Activated naive CD8-positive, alpha-beta T cell (primary cell): ENCODE measurements around the gene PAPPA.

ENCODE experiments used
- H3K27ac Mint-ChIP-seq: one replicate; pipeline ENCODE4 v1.8.0; 2021; ENCODE audit warnings: mixed read lengths
- H3K27me3 Mint-ChIP-seq: one replicate; pipeline ENCODE4 v1.8.0; 2021; ENCODE audit warnings: mixed read lengths
- H3K36me3 Mint-ChIP-seq: one replicate; pipeline ENCODE4 v1.8.0; 2021; ENCODE audit warnings: mixed read lengths
- H3K4me1 Mint-ChIP-seq: one replicate; pipeline ENCODE4 v1.8.0; 2021; ENCODE audit warnings: low read depth, mixed read lengths
- H3K4me3 Mint-ChIP-seq: one replicate; pipeline ENCODE4 v1.8.0; 2021; ENCODE audit warnings: mild to moderate bottlenecking, mixed read lengths
- H3K9me3 Mint-ChIP-seq: one replicate; pipeline ENCODE4 v1.8.0; 2021; ENCODE audit warnings: low read depth, mixed read lengths

Gene PAPPA

DNA sequence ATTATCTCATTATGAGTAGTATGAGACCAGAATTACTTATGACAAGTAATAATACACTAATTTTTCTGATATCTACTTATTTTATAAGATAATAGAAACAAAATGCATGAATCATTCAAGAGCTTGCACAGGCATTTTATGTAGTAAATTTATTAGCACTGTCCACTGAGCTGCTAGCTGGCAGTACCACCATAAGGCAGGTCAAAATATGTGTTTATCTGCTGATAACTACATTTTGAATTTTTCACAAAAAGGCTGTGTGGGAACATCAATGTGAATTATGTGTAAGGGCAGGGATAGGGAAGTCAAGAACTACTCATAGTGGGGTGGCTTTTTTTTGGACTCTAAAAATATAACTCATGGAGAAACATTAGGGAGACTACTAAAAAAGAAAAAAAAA is 249.6 kb downstream of the PAPPA start:
- H3K4me1 Mint-ChIP-seq = no peaks in the 10 kb centered on the region
- H3K27me3 Mint-ChIP-seq = no peaks in the 10 kb centered on the region
- no peak overlapping the region for H3K4me3 Mint-ChIP-seq
- peaks cover 8% of the 10 kb centered on the region for H3K36me3 Mint-ChIP-seq
- no peak overlapping the region for H3K27ac Mint-ChIP-seq
- no peaks in the 10 kb centered on the region for H3K9me3 Mint-ChIP-seq

DNA sequence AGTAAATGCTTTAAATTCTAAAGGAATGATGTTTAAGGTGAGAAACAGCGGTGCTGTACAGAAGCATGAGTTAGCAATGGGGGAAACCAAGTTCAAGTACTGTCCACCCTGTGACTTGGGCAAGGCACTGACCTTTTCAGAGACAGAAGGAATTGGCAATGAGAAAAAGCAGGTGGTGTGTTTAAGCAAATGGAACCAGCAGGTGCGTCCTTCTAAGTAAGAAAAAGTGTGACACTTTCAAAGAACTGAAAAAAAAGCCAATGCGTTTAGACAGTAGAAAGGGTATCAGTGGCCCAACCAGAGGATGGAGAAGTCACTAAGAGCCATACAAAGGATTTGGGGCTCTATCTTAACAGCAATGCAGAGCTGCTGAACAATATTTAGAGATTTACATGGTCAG is 250.6 kb downstream of the PAPPA start:
- H3K27ac Mint-ChIP-seq = no peak overlapping the region
- no peaks in the 10 kb centered on the region for H3K4me1 Mint-ChIP-seq
- H3K36me3 Mint-ChIP-seq = peaks cover 10% of the 10 kb centered on the region
- H3K27me3 Mint-ChIP-seq = no peaks in the 10 kb centered on the region
- H3K4me3 Mint-ChIP-seq = no peak overlapping the region
- no peaks in the 10 kb centered on the region for H3K9me3 Mint-ChIP-seq

DNA sequence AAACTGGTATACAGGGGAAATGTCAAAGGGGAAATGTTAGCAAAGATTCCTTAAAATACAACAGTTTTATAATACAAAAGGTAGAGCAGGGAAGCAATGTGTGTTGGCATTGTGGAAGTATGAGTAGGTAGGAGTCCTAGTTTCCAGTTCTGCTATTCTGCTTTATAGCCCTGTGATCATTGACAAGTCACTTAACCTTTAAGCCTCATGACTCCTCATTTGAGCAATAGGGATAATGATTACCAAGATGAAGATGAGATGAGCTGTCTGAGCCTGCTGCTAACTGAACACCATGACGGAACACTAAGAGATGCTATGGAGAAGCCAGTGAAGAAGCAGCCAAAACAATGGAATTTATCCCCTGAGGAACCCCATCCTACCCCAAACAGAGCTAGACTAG is 251.7 kb downstream of the PAPPA start:
- Mint-ChIP-seq H3K4me1 (no peaks in the 10 kb centered on the region), H3K9me3 (no peaks in the 10 kb centered on the region), H3K4me3 (no peak overlapping the region), H3K27me3 (no peaks in the 10 kb centered on the region), H3K36me3 (peaks cover 13% of the 10 kb centered on the region), H3K27ac (no peak overlapping the region)

DNA sequence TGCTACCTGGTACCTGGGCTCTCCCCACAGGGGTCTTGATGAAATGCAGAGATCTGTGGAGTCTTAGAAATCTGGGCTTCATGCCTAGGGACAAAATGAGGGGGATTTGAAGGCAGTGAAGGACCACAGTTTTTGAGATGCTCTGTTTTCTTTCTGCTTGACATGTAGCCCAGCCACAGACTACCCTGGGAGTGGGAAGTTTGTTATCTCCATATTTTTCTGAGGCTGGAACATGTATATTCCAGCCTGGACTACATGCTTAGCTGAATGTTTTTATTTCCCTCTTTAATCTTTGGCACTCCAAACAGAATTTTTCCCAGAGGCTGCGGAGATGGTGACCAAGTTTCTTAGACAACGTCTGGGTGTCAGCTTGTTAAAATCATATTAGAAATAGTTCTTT is 252.9 kb downstream of the PAPPA start:
- H3K27ac Mint-ChIP-seq = no peak overlapping the region
- no peaks in the 10 kb centered on the region for H3K4me1 Mint-ChIP-seq
- no peaks in the 10 kb centered on the region for H3K9me3 Mint-ChIP-seq
- H3K27me3 Mint-ChIP-seq = no peaks in the 10 kb centered on the region
- peaks cover 14% of the 10 kb centered on the region for H3K36me3 Mint-ChIP-seq
- no peak overlapping the region for H3K4me3 Mint-ChIP-seq

DNA sequence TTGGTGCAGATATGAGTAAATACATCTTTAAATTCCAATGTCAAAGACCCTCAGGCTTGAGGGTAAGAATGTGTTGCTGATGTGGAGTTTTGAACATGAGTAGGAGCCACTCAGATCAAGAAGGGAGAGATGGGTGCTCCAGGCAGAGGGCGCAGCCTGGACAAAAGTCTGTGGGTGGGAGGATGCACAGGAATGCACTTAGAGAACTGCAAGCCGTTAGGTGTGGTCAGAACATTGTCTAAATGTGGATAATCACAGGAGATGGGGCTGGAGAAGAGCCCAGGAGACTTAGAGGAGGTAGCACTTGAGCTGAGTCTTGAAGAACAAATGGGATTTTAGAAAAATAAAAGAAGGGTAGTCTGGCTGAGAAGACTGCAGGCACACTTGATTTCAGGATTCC is 255.5 kb downstream of the PAPPA start:
- no peaks in the 10 kb centered on the region for H3K27me3 Mint-ChIP-seq
- H3K9me3 Mint-ChIP-seq = no peaks in the 10 kb centered on the region
- no peak overlapping the region for H3K4me3 Mint-ChIP-seq
- no peaks in the 10 kb centered on the region for H3K4me1 Mint-ChIP-seq
- H3K27ac Mint-ChIP-seq = no peak overlapping the region
- peaks cover 19% of the 10 kb centered on the region for H3K36me3 Mint-ChIP-seq

DNA sequence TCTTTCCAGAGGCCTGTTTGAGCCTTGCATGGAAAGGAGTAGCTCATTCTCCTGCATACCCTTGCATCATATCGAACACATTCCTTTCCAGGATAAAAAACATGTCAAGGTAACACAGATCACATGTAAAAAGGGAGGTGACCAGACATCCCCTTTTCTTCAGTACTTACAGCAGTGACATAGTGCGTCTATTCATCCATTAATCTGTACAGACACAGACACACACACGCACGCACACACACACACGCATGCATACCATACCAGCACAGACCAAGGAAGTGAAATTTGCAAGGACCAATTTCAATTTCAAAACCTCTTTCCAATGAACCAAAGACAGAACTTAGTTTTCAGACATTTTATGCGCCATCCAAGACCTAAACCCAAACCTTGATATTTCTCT is 256.0 kb downstream of the PAPPA start:
- no peak overlapping the region for H3K27ac Mint-ChIP-seq
- H3K36me3 Mint-ChIP-seq = peaks cover 19% of the 10 kb centered on the region
- H3K27me3 Mint-ChIP-seq = no peaks in the 10 kb centered on the region
- no peaks in the 10 kb centered on the region for H3K9me3 Mint-ChIP-seq
- H3K4me1 Mint-ChIP-seq = no peaks in the 10 kb centered on the region
- H3K4me3 Mint-ChIP-seq = no peak overlapping the region

DNA sequence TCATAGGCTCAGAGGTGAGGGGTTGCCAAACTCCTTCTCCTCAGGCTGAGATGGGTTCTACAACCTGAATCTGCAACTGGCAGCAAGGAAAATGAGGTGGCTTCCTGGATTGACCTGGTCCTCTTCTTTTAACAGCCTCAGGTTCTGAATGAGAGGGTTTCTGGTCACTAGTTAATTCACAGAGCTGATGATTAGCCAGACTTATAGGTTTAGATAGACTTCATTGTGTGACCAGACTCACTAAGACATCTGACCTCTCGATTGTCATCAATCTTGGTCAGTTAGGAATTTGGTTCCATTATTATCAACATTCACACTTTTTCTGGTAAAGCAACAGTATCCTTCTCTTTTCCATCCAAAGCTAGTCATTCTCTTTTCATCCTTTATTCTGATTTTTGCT is 257.9 kb downstream of the PAPPA start:
- no peaks in the 10 kb centered on the region for H3K4me1 Mint-ChIP-seq
- H3K9me3 Mint-ChIP-seq = no peaks in the 10 kb centered on the region
- no peak overlapping the region for H3K4me3 Mint-ChIP-seq
- H3K27ac Mint-ChIP-seq = no peak overlapping the region
- H3K36me3 Mint-ChIP-seq = peaks cover 24% of the 10 kb centered on the region
- no peaks in the 10 kb centered on the region for H3K27me3 Mint-ChIP-seq

DNA sequence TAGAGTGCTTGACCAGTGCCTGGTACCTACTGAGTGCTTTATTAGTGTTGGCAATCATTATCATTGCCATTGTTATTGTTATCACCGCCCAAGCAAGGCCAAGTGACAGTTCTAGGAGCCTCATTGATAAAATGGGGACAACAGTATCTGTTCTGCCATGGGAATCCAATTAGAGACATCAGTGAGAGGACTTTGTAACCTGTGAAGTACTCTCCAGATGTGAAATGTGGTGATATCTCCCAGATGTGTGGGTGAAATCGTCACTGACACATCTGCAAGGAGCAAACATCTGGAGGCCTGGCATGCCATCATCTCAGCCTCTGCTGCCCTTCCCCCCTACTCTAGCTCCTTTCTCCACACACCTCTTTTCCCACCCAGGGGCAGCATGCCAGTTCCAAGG is 260.8 kb downstream of the PAPPA start:
- no peaks in the 10 kb centered on the region for H3K27me3 Mint-ChIP-seq
- no peak overlapping the region for H3K27ac Mint-ChIP-seq
- H3K36me3 Mint-ChIP-seq = peaks cover 23% of the 10 kb centered on the region
- H3K4me1 Mint-ChIP-seq = no peaks in the 10 kb centered on the region
- no peak overlapping the region for H3K4me3 Mint-ChIP-seq
- no peaks in the 10 kb centered on the region for H3K9me3 Mint-ChIP-seq

DNA sequence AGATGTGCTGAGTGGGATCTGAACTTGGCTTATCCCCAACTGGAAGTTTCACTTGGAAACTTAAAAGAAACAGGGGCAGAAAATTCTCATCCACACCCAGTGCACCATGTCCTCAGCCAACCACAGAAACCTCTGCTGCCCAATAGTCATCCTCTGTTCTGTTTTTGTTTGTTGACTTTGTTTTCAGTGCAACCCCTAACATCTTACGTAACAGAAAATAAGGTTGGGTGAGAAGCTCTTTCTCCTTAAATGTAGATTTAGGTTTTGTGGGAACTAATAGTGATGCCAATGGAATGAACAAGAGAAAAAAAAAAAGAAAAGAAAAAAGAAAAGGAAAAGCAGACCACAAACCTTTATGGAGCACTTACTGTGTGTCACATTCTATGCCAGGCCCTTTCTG is 262.8 kb downstream of the PAPPA start:
- no peaks in the 10 kb centered on the region for H3K4me1 Mint-ChIP-seq
- no peak overlapping the region for H3K4me3 Mint-ChIP-seq
- H3K36me3 Mint-ChIP-seq = peaks cover 36% of the 10 kb centered on the region
- H3K9me3 Mint-ChIP-seq = no peaks in the 10 kb centered on the region
- no peak overlapping the region for H3K27ac Mint-ChIP-seq
- H3K27me3 Mint-ChIP-seq = no peaks in the 10 kb centered on the region

DNA sequence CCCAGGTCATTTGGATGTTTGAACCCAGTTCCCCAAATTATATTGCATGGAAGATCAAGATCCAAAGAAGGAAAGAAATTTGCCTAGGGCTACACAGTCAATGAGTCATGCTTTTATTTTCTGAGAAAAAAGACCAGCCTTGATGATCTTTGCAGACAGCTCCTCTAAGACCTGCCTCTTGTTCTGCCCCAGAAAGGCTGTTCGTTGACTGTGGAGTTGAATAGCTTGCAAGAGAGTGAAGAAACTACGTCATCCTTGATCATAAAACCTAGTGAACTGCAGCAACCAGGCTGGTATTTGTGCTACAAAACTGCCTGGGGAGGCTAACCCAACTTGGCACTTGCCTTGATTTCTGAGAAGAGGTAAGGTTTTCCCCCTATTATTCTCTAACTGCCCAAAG is 263.9 kb downstream of the PAPPA start:
- Mint-ChIP-seq H3K27ac (no peak overlapping the region), H3K4me1 (no peaks in the 10 kb centered on the region), H3K27me3 (no peaks in the 10 kb centered on the region), H3K9me3 (no peaks in the 10 kb centered on the region), H3K36me3 (peaks cover 38% of the 10 kb centered on the region), H3K4me3 (no peak overlapping the region)

DNA sequence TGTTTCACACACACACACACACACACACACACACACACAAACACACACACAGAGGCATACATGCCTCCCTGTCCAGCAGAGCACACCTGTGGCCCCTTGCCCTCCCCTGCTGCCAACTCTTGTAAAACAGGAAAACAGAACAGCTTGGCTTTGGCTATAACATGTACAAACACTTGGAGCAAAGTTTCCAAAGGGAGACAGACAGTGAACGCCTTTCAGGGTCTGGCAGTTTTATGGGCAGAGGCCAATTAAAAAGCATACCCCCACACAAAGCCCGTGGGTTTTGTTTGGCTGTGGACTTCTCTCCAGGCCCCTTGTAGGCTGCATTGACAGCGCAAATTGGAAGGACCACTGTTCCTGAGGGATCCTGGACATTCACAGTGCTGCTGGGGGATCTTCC is 265.6 kb downstream of the PAPPA start:
- no peaks in the 10 kb centered on the region for H3K9me3 Mint-ChIP-seq

DNA sequence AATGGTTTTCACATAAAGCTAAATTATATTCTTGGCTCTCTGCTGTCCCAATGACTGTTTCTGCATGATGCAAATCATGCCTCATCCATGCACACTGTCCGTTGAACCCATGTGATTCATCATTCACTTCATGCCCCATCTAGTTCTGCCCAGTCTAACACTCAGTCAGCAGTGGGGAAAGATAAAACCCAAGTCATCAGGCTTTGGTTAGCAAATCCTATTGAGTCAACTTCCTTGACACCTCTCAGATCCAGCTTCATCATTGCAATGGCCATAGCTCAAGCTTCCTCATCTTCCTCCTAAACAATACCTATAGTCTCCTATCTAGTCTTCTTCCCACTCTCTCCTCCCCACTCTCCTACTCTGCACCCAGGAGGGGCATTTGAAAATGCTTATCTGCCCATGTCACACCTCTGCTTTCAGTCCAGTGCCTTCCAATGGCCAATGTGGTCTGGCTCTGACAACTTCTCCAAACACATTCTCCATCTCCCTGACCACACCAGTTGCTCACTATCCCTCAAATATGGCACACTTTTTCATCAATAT is 267.5 kb downstream of the PAPPA start:
- peaks cover 37% of the 10 kb centered on the region for H3K36me3 Mint-ChIP-seq
- no peaks in the 10 kb centered on the region for H3K27me3 Mint-ChIP-seq
- no peaks in the 10 kb centered on the region for H3K9me3 Mint-ChIP-seq
- no peak overlapping the region for H3K27ac Mint-ChIP-seq
- no peak overlapping the region for H3K4me3 Mint-ChIP-seq
- no peaks in the 10 kb centered on the region for H3K4me1 Mint-ChIP-seq

More for the DNA sequence above, 265.6 kb downstream of the PAPPA start:
- H3K4me3 Mint-ChIP-seq = no peak overlapping the region
- no peaks in the 10 kb centered on the region for H3K4me1 Mint-ChIP-seq
- H3K27ac Mint-ChIP-seq = no peak overlapping the region
- H3K36me3 Mint-ChIP-seq = peaks cover 34% of the 10 kb centered on the region
- H3K27me3 Mint-ChIP-seq = no peaks in the 10 kb centered on the region

DNA sequence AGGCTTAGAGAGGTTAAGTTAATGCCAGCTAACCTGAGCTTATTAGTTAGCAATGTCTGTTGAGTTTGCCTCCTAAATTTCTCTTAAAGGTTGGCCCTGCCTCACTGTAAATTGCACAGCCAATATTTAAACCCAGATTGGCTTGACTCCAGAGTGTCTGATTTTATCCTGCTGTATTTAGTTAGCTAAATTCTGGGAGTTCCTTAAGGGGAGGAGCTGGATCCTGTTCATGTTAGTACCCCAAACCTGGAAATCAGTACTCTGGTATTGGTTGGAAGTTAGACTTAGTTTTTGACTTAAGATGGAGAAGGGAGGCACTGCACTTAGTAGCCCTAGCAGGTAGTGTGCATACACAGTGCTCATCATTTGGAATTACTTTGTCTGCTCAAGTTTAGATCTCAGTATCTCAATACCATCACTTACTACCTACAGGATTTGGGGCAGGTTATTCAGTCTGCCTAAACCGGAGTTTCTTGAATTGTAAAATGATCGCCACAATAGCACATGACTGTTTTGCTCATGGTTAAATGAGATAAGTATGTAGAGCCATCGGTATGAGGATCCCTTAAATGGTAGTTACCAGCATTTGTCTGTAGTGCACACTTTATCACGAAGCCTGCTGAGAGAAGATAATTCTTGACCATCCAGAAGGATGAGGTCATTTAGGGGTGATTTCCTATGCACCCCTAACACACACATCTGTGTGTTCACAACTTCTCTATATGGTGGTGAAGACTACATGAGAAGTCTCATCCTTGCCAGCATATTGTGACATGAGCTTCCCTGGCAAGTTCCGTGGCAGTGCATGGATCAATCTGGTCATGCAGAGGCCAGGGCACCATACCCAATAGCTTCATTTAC is 268.8 kb downstream of the PAPPA start:
- Mint-ChIP-seq H3K27ac (no peak overlapping the region), H3K4me1 (no peaks in the 10 kb centered on the region), H3K9me3 (no peaks in the 10 kb centered on the region), H3K27me3 (no peaks in the 10 kb centered on the region), H3K36me3 (peaks cover 38% of the 10 kb centered on the region), H3K4me3 (no peak overlapping the region)

DNA sequence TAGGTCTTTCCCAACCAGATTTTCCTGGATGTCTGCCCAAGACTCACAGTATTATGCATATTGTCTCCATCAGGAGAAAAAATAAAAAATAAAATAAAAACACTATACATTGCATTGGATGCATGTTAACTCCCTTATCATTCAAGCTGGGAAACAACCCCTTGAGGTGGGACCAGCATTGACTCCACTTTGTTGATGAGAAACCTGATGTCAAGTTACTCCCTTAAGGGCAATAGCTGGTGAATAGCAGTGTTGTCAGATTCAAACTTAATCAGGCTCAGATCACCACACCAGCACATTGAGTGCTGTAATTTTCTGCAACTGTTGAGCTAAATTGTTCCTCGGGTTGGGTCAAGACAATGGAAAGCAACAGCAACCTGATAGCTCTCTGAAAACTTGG is 269.6 kb downstream of the PAPPA start:
- Mint-ChIP-seq H3K36me3 (peaks cover 40% of the 10 kb centered on the region), H3K4me3 (no peak overlapping the region), H3K4me1 (no peaks in the 10 kb centered on the region), H3K27me3 (no peaks in the 10 kb centered on the region), H3K9me3 (no peaks in the 10 kb centered on the region), H3K27ac (no peak overlapping the region)

DNA sequence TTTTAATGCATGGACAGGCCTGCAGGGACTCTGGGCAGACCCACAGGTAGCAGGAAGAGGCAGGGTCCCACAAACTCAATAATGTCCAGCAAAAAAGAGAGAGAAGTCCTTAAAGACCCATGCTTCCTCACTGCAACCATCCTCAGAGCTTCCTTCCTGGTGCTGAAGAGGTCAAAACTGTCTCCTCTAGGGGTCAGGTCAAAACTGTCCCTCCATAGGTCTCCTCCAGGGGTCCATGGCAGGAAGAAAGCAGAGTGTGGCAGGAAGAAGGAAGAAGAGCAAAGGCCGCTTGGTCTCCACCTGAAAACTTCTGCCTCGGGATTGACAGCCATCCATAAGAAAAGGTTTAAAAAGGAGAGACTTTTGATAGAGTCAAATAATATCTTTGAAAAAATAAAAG is 271.7 kb downstream of the PAPPA start:
- H3K4me3 Mint-ChIP-seq = no peak overlapping the region
- H3K9me3 Mint-ChIP-seq = no peaks in the 10 kb centered on the region
- H3K36me3 Mint-ChIP-seq = peaks cover 38% of the 10 kb centered on the region

DNA sequence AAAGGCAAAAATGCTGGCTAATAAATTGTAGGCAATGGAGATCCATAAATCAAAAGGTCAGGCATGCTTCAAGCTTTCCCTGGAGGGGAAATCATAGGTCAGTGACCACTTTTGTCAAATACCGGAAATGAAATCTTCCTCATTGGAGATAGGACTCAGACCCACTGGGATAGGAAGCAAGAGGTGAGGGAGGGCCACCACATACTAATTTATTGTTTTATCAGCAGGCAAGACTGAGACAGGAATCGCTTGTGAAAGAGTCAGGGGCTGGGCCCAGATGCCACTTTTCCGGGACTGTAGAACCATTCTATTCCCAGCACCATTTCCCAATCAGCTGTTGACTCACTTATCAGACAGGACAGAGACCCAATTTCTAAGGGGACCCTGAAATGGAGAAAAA is 277.3 kb downstream of the PAPPA start:
- H3K36me3 Mint-ChIP-seq = peaks cover 29% of the 10 kb centered on the region
- H3K27ac Mint-ChIP-seq = no peak overlapping the region
- no peaks in the 10 kb centered on the region for H3K9me3 Mint-ChIP-seq
- H3K4me3 Mint-ChIP-seq = no peak overlapping the region
- H3K4me1 Mint-ChIP-seq = no peaks in the 10 kb centered on the region
- no peaks in the 10 kb centered on the region for H3K27me3 Mint-ChIP-seq

More for the DNA sequence above, 271.7 kb downstream of the PAPPA start:
- no peaks in the 10 kb centered on the region for H3K27me3 Mint-ChIP-seq
- H3K27ac Mint-ChIP-seq = no peak overlapping the region
- H3K4me1 Mint-ChIP-seq = no peaks in the 10 kb centered on the region
